Liver (tissue), 9 donors: ENCODE data around the gene AQP9. TPM values are rescaled to one million over a fixed set of nuclear protein-coding genes. Genes with fewer than 3 reads are reported as not detected.

Experiments
- DNase-seq: peaks from one replicate; pipeline ENCODE4 v3.0.0-alpha.2; 2017; ENCODE audit warnings: low spot score
- H3K27ac ChIP-seq, 2 donors: one replicate each; pipeline ENCODE4 v1.7.0; 2013; ENCODE audit warnings: inconsistent platforms in 2 of 2, low read length in 2 of 2, control low read depth in 1 of 2, low read depth in 1 of 2, mild to moderate bottlenecking in 1 of 2
- H3K27me3 ChIP-seq, 4 donors: one replicate each; pipeline versions ENCODE4 v1.6.1 to v1.7.0; 2013; ENCODE audit warnings: low read length in 3 of 4, inconsistent platforms in 1 of 4, mild to moderate bottlenecking in 1 of 4, moderate library complexity in 1 of 4; ENCODE audit not compliant: control insufficient read depth in 4 of 4, insufficient read depth in 4 of 4
- H3K36me3 ChIP-seq, 4 donors: one replicate each; pipeline versions ENCODE4 v1.6.1 to v1.7.0; 2013; ENCODE audit warnings: low read length in 3 of 4, mild to moderate bottlenecking in 3 of 4, low read depth in 1 of 4, moderate library complexity in 1 of 4; ENCODE audit not compliant: control insufficient read depth in 4 of 4, insufficient read depth in 3 of 4
- H3K4me1 ChIP-seq, 4 donors: one replicate each; pipeline versions ENCODE4 v1.6.1 to v1.7.0; 2013; ENCODE audit warnings: low read length in 3 of 4, mild to moderate bottlenecking in 3 of 4, moderate library complexity in 1 of 4; ENCODE audit not compliant: control insufficient read depth in 4 of 4, insufficient read depth in 4 of 4
- H3K4me3 ChIP-seq, 3 donors: one replicate each; pipeline versions ENCODE4 v1.6.1 to v1.7.0; 2013; ENCODE audit warnings: low read length in 3 of 3, control low read depth in 1 of 3, low read depth in 1 of 3, mild to moderate bottlenecking in 1 of 3
- H3K9ac ChIP-seq, 2 donors: one replicate each; pipeline ENCODE4 v1.7.0; 2013; ENCODE audit warnings: low read length in 2 of 2, mild to moderate bottlenecking in 2 of 2, moderate library complexity in 2 of 2, control low read depth in 1 of 2, low read depth in 1 of 2
- H3K9me3 ChIP-seq, 4 donors: one replicate each; pipeline versions ENCODE4 v1.6.1 to v1.7.0; 2013; ENCODE audit warnings: low read length in 3 of 4; ENCODE audit not compliant: control insufficient read depth in 4 of 4
- FOXA1 ChIP-seq: IDR thresholded peaks from 2 replicates; pipeline ENCODE4 v1.6.1; 2016; ENCODE audit warnings: antibody characterized with exemption
- FOXA2 ChIP-seq: IDR thresholded peaks from 2 replicates; pipeline ENCODE4 v1.6.1; 2016; ENCODE audit warnings: antibody characterized with exemption
- GABPA ChIP-seq, 2 donors: IDR thresholded peaks in 1 of 2; conservative IDR thresholded peaks in 1 of 2; 2 replicates each; pipeline ENCODE4 v1.6.1; 2016; ENCODE audit warnings: antibody characterized with exemption in 2 of 2, mild to moderate bottlenecking in 1 of 2, moderate library complexity in 1 of 2
- HNF4A ChIP-seq, 2 donors: conservative IDR thresholded peaks; 2 replicates each; pipeline ENCODE4 v1.6.1; 2016; ENCODE audit warnings: antibody characterized with exemption in 2 of 2, mild to moderate bottlenecking in 2 of 2
- HNF4G ChIP-seq: IDR thresholded peaks from 2 replicates; pipeline ENCODE4 v1.6.1; 2016; ENCODE audit warnings: antibody characterized with exemption
- JUND ChIP-seq, 2 donors: IDR thresholded peaks; 2 replicates each; pipeline ENCODE4 v1.6.1; 2016; ENCODE audit warnings: antibody characterized with exemption in 2 of 2
- NR2F2 ChIP-seq: IDR thresholded peaks from 2 replicates; pipeline ENCODE4 v1.6.1; 2016; ENCODE audit warnings: antibody characterized with exemption
- RAD21 ChIP-seq, 2 donors: IDR thresholded peaks; 2 replicates each; pipeline ENCODE4 v1.6.1; 2016; ENCODE audit warnings: antibody characterized with exemption in 2 of 2, mild to moderate bottlenecking in 2 of 2
- RXRA ChIP-seq, 2 donors: IDR thresholded peaks; 2 replicates each; pipeline ENCODE4 v1.6.1; 2017 to 2018; ENCODE audit warnings: antibody characterized with exemption in 2 of 2, mild to moderate bottlenecking in 1 of 2
- SP1 ChIP-seq: IDR thresholded peaks from 2 replicates; pipeline ENCODE4 v1.6.1; 2018; ENCODE audit warnings: antibody characterized with exemption, mild to moderate bottlenecking
- TAF1 ChIP-seq: conservative IDR thresholded peaks from 2 replicates; pipeline ENCODE4 v1.6.1; 2016; ENCODE audit warnings: antibody characterized with exemption, mild to moderate bottlenecking
- YY1 ChIP-seq: IDR thresholded peaks from 2 replicates; pipeline ENCODE4 v1.6.1; 2016; ENCODE audit warnings: antibody characterized with exemption, mild to moderate bottlenecking
- WGBS: extraction: QIAGEN DNeasy Blood & Tissue Kit; methylation state at CpG from one replicate; pipeline ENCODE4 v1.1.7; 2013; 5-methylcytosine and 5-hydroxymethylcytosine counted together
- polyA plus RNA-seq, 2 donors: library from polyadenylated mRNA; stranded (reverse) in 1 of 2; unstranded in 1 of 2; fragments of 200-250 nt in 1 of 2; fragments of >200 nt in 1 of 2; fragmentation: Nextera tagmentation in 1 of 2; extraction: Ambion mirVana in 1 of 2; gene quantifications; one replicate each; pipeline versions ENCODE4 v1.2.1 to v1.2.3, GENCODE V29; 2013 to 2015
- total RNA-seq, 2 donors: library from RNA; depleted of rRNA; stranded (reverse); fragments of >200 nt; gene quantifications; one replicate each; pipeline ENCODE4 v1.2.3, GENCODE V29; 2014
- TF ChIP-seq, protein P1 (sequence below): IDR thresholded peaks from 2 replicates; pipeline ENCODE4 v1.6.1; 2016; ENCODE audit warnings: antibody characterized with exemption
- TF ChIP-seq, protein P2 (sequence below): IDR thresholded peaks from 2 replicates; pipeline ENCODE4 v1.6.1; 2016; ENCODE audit warnings: antibody characterized with exemption
- TF ChIP-seq, protein P3 (sequence below): IDR thresholded peaks from 2 replicates; pipeline ENCODE4 v1.6.1; 2016; ENCODE audit warnings: antibody characterized with exemption, mild to moderate bottlenecking
- TF ChIP-seq, protein P4 (sequence below): IDR thresholded peaks from 2 replicates; pipeline ENCODE4 v1.6.1; 2016; ENCODE audit warnings: antibody characterized with exemption
- TF ChIP-seq, protein P5 (sequence below): fragments of 150-350 bp; IDR thresholded peaks from 2 replicates; pipeline ENCODE4 v1.5.1; 2017; ENCODE audit warnings: improper control_type of control experiment, low read depth, low read length; ENCODE audit not compliant: missing input control
- donor health status: healthy.
- donor health status: healthy.
- donor health status: healthy.
- donor health status: healthy.
- donor health status: healthy.

The AQP9 gene
- total and polyA plus RNA-seq, 4 donors, result 1.4 to 111 (median 86.6) TPM

DNA sequence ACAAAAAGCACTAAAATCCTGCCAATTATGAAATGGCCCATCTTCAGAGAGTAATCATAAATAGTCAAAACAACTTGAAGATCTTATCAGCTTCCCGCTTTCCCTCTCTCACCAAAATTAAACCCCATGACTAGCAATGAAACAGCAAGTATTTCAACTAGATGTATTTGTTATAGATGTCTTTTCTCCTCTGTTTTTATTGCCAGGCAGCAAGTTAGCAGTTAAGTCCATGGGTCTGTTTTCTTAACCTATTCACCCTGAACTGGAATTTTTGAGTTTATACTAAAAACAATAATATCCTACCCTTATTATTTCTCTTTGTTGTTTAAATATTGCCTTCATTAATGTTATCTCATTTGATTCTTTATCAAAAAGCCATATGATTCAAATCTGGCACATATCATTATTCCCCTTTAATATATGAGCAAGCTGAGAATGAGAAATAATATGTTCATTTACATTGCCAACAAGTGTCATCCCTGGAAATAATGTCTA lies 23.3 kb downstream of the AQP9 start:
- Histone ChIP-seq H3K27me3 (no peaks in the 10 kb centered on the region), H3K4me1 (peaks cover 0 to 33% (median 18%) of the 10 kb centered on the region in 4 donors), H3K9me3 (no peaks in the 10 kb centered on the region), H3K4me3 (no peak overlapping the region), H3K36me3 (peaks cover 0 to 14% (median 1%) of the 10 kb centered on the region in 4 donors), H3K9ac (no peak overlapping the region), H3K27ac (no peak overlapping the region)
- no peak for DNase-seq
- TF ChIP-seq SP1 (no peak), HNF4G (no peak), NR2F2 (no peak), RAD21 (IDR thresholded peaks at IDR 0.05) (no peak), JUND (IDR thresholded peaks at IDR 0.05) (no peak), RXRA (IDR thresholded peaks at IDR 0.05) (no peak), FOXA1 (no peak), HNF4A (conservative IDR thresholded peaks at IDR 0.05) (no peak), TAF1 (no peak), YY1 (no peak), GABPA (IDR thresholded peaks at IDR 0.05 in 1 of 2, conservative IDR thresholded peaks at IDR 0.05 in 1 of 2) (no peak), FOXA2 (no peak)
- TF ChIP-seq, protein P1, sequence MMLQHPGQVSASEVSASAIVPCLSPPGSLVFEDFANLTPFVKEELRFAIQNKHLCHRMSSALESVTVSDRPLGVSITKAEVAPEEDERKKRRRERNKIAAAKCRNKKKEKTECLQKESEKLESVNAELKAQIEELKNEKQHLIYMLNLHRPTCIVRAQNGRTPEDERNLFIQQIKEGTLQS, result no peak
- TF ChIP-seq, protein P2, sequence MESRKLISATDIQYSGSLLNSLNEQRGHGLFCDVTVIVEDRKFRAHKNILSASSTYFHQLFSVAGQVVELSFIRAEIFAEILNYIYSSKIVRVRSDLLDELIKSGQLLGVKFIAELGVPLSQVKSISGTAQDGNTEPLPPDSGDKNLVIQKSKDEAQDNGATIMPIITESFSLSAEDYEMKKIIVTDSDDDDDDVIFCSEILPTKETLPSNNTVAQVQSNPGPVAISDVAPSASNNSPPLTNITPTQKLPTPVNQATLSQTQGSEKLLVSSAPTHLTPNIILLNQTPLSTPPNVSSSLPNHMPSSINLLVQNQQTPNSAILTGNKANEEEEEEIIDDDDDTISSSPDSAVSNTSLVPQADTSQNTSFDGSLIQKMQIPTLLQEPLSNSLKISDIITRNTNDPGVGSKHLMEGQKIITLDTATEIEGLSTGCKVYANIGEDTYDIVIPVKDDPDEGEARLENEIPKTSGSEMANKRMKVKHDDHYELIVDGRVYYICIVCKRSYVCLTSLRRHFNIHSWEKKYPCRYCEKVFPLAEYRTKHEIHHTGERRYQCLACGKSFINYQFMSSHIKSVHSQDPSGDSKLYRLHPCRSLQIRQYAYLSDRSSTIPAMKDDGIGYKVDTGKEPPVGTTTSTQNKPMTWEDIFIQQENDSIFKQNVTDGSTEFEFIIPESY, result no peak
- TF ChIP-seq, protein P3, sequence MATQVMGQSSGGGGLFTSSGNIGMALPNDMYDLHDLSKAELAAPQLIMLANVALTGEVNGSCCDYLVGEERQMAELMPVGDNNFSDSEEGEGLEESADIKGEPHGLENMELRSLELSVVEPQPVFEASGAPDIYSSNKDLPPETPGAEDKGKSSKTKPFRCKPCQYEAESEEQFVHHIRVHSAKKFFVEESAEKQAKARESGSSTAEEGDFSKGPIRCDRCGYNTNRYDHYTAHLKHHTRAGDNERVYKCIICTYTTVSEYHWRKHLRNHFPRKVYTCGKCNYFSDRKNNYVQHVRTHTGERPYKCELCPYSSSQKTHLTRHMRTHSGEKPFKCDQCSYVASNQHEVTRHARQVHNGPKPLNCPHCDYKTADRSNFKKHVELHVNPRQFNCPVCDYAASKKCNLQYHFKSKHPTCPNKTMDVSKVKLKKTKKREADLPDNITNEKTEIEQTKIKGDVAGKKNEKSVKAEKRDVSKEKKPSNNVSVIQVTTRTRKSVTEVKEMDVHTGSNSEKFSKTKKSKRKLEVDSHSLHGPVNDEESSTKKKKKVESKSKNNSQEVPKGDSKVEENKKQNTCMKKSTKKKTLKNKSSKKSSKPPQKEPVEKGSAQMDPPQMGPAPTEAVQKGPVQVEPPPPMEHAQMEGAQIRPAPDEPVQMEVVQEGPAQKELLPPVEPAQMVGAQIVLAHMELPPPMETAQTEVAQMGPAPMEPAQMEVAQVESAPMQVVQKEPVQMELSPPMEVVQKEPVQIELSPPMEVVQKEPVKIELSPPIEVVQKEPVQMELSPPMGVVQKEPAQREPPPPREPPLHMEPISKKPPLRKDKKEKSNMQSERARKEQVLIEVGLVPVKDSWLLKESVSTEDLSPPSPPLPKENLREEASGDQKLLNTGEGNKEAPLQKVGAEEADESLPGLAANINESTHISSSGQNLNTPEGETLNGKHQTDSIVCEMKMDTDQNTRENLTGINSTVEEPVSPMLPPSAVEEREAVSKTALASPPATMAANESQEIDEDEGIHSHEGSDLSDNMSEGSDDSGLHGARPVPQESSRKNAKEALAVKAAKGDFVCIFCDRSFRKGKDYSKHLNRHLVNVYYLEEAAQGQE, result no peak
- TF ChIP-seq, protein P4, sequence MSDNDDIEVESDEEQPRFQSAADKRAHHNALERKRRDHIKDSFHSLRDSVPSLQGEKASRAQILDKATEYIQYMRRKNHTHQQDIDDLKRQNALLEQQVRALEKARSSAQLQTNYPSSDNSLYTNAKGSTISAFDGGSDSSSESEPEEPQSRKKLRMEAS, result no peak
- TF ChIP-seq, protein P5, sequence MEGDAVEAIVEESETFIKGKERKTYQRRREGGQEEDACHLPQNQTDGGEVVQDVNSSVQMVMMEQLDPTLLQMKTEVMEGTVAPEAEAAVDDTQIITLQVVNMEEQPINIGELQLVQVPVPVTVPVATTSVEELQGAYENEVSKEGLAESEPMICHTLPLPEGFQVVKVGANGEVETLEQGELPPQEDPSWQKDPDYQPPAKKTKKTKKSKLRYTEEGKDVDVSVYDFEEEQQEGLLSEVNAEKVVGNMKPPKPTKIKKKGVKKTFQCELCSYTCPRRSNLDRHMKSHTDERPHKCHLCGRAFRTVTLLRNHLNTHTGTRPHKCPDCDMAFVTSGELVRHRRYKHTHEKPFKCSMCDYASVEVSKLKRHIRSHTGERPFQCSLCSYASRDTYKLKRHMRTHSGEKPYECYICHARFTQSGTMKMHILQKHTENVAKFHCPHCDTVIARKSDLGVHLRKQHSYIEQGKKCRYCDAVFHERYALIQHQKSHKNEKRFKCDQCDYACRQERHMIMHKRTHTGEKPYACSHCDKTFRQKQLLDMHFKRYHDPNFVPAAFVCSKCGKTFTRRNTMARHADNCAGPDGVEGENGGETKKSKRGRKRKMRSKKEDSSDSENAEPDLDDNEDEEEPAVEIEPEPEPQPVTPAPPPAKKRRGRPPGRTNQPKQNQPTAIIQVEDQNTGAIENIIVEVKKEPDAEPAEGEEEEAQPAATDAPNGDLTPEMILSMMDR, result no peak
- 88% methylated on average over 1 of the region's 1 CpG for WGBS
